HL-60 (cell line): ENCODE results near the gene FTO.

ENCODE experiments used
- GABPA ChIP-seq: IDR thresholded peaks from 2 replicates; pipeline ENCODE4 v1.6.1; 2012; ENCODE audit warnings: low read depth
- POLR2AphosphoS5 ChIP-seq: IDR thresholded peaks from 2 replicates; pipeline ENCODE4 v1.6.1; 2012; ENCODE audit warnings: low read depth
- SPI1 ChIP-seq: IDR thresholded peaks from 2 replicates; pipeline ENCODE4 v1.6.1; 2012; ENCODE audit warnings: low read depth, mild to moderate bottlenecking, borderline replicate concordance
- TF ChIP-seq, protein P1 (sequence below): IDR thresholded peaks from one replicate; pipeline ENCODE4 v1.5.1; 2011; ENCODE audit warnings: low read length, control low read depth, inconsistent platforms; ENCODE audit not compliant: insufficient read depth
- TF ChIP-seq, protein P2 (sequence below): IDR thresholded peaks from 2 replicates; pipeline ENCODE4 v1.6.1; 2012; ENCODE audit warnings: low read depth; ENCODE audit not compliant: insufficient replicate concordance

DNA sequence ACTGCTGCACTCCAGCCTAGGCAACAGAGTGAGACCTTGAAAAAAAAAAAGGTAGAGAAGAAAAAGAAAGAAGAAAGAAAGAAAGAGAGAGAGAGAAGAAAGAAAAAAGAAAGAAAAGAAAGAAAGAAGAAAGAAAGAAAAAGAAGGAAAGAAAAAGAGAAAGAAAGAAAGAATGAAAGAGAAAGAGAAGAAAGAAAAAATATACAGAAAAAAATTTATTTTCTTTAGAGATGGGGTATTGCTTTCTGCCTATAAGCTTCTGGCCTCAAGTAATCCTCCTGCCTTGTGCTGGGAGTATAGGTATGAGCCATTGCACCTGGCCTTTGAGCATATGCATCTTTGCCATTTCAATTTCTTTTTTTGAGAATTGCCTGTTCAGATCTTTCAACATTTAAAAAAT, 425.9 kb downstream of the FTO start:
- TF ChIP-seq, protein P1, sequence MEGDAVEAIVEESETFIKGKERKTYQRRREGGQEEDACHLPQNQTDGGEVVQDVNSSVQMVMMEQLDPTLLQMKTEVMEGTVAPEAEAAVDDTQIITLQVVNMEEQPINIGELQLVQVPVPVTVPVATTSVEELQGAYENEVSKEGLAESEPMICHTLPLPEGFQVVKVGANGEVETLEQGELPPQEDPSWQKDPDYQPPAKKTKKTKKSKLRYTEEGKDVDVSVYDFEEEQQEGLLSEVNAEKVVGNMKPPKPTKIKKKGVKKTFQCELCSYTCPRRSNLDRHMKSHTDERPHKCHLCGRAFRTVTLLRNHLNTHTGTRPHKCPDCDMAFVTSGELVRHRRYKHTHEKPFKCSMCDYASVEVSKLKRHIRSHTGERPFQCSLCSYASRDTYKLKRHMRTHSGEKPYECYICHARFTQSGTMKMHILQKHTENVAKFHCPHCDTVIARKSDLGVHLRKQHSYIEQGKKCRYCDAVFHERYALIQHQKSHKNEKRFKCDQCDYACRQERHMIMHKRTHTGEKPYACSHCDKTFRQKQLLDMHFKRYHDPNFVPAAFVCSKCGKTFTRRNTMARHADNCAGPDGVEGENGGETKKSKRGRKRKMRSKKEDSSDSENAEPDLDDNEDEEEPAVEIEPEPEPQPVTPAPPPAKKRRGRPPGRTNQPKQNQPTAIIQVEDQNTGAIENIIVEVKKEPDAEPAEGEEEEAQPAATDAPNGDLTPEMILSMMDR = no peak
- TF ChIP-seq, protein P2, sequence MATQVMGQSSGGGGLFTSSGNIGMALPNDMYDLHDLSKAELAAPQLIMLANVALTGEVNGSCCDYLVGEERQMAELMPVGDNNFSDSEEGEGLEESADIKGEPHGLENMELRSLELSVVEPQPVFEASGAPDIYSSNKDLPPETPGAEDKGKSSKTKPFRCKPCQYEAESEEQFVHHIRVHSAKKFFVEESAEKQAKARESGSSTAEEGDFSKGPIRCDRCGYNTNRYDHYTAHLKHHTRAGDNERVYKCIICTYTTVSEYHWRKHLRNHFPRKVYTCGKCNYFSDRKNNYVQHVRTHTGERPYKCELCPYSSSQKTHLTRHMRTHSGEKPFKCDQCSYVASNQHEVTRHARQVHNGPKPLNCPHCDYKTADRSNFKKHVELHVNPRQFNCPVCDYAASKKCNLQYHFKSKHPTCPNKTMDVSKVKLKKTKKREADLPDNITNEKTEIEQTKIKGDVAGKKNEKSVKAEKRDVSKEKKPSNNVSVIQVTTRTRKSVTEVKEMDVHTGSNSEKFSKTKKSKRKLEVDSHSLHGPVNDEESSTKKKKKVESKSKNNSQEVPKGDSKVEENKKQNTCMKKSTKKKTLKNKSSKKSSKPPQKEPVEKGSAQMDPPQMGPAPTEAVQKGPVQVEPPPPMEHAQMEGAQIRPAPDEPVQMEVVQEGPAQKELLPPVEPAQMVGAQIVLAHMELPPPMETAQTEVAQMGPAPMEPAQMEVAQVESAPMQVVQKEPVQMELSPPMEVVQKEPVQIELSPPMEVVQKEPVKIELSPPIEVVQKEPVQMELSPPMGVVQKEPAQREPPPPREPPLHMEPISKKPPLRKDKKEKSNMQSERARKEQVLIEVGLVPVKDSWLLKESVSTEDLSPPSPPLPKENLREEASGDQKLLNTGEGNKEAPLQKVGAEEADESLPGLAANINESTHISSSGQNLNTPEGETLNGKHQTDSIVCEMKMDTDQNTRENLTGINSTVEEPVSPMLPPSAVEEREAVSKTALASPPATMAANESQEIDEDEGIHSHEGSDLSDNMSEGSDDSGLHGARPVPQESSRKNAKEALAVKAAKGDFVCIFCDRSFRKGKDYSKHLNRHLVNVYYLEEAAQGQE = no peak
- TF ChIP-seq POLR2AphosphoS5 (no peak), SPI1 (no peak), GABPA (no peak)
